GM12801 (cell line): Measurements from ENCODE around the gene SPTBN1.

Source experiments
- TF ChIP-seq, protein P1 (sequence below): IDR thresholded peaks from one replicate; pipeline ENCODE4 v1.5.1; 2011; ENCODE audit warnings: control low read depth; ENCODE audit not compliant: insufficient read length; ENCODE audit errors: extremely low read depth

SPTBN1 gene

DNA sequence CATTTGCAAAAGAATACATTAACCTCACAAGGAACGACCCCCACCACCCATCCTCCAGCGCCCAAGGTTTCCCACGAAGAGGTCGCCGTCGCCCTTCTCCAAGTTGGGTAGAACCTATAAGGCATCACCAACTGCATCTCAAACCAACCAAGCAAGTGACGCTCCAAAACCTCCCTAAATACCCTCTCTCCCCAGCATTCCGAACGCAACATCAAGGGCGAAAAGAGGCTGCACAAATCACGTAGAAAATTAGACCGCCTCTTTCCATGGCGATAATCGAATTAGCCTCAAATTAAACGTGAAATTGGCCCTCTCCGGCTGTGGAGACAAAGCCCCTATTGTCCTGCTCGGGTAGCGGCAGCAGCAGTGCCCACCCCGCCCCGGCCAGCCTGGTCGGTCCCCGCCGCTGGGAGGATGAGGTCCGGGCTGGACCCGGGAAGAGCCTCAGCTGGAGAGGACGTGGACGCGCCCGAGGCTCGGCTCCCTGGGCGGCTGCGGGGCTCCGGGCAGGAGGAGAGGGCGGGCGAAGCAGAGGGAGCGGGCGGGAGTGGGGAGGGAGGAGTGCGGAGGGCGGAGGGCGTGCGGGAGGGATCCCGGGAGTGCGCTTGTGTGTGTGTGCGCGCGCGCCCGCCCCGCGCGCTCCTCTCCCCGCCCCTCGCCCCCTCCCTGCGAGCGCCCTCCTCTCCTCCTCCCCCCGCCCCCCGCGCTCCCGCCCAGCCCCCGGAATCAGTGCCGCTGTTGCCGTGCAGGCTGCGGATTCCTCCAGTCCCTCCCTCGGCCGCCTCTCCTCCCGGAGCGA, at the start of gene SPTBN1:
Gene SPTBN1 (plus strand): TSS at position 765 of the 799 bp plus-strand sequence. CDS start 70,092 bp downstream, outside the sequence.
- TF ChIP-seq, protein P1, sequence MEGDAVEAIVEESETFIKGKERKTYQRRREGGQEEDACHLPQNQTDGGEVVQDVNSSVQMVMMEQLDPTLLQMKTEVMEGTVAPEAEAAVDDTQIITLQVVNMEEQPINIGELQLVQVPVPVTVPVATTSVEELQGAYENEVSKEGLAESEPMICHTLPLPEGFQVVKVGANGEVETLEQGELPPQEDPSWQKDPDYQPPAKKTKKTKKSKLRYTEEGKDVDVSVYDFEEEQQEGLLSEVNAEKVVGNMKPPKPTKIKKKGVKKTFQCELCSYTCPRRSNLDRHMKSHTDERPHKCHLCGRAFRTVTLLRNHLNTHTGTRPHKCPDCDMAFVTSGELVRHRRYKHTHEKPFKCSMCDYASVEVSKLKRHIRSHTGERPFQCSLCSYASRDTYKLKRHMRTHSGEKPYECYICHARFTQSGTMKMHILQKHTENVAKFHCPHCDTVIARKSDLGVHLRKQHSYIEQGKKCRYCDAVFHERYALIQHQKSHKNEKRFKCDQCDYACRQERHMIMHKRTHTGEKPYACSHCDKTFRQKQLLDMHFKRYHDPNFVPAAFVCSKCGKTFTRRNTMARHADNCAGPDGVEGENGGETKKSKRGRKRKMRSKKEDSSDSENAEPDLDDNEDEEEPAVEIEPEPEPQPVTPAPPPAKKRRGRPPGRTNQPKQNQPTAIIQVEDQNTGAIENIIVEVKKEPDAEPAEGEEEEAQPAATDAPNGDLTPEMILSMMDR = no peak

DNA sequence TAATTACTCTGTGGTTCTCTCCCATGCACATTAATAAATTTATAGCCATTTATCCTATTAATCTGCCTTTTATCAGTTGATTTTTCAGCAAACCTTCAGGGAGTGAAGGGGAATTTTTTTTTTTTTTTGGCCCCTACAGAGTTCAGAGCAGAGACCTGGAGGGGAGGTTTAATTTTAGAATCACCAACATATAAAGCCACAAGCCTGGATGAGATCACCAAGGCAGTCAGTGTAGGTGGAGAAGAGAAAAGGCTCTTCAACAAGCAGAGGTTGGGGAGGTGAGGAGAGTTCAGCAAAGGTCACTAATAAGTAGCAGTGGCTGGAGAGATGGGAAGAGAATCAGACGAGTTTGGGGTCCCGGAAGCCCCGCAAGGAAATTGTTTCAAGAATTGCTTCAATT, 48.4 kb upstream of the SPTBN1 start:
- TF ChIP-seq, protein P1 = no peak

DNA sequence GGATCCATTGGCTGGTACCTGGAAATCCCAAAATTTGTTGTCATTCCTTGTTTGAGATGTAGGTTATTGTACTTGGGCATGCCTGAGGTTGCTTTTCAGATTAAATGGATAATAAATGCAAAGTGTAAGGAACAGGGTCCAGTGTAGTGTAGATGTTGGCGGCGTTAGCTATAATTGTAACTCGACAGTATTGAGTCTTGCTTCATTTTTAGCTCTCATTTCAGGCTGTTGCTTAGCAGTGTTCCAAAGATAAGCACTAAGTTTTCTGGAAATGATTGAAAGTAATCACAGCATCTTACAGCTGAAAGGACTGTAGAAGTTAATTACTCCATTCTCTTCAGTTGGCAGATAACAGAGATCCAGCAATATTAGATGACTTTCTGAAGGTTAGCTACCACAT, 47.8 kb upstream of the SPTBN1 start:
- TF ChIP-seq, protein P1 = no peak

DNA sequence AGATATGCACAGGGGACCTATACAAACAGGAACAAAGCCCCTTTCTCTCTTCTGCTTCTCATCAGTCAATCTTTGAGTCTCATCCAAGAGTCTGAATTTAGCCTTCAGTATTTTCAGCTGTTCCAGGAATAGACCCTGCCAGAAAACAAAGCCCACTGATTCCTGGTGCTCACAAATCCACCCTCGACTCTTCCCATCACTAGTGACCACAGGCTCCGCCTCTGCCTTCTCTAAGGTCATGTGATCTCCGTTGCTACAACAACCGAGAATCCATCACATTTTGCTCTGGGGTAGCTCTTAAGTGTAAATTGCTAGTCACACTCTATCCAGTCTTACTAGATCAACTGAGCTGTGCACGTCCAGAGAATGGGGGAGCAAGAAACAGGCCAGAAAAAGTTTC, 46.4 kb upstream of the SPTBN1 start:
- TF ChIP-seq, protein P1 = no peak

DNA sequence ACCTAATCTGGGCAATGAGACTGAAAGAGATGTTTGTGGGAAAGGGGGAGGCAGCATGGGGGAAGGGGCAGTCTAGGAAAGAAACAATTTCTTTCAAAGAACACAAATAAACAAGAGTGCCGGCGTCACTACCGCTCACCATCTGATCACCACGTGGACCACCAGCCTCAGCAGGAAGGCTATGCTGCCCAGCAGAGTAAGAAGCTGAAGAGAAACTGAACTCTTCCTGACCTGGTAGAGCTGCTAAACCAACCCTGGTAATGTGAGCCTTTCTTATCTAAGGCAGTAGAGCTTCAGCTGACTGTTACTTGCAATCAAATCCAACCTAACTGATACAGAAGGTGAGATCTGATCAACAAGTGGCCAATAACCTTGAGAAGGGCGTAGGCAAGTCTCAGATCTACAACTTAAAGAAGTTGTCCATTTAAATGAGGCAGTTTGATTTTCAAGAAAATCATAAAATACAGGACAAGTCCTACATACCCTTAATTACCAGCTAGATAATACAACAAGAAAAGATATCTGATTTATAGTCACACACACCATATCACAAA, 44.2 kb upstream of the SPTBN1 start:
- TF ChIP-seq, protein P1 = no peak

DNA sequence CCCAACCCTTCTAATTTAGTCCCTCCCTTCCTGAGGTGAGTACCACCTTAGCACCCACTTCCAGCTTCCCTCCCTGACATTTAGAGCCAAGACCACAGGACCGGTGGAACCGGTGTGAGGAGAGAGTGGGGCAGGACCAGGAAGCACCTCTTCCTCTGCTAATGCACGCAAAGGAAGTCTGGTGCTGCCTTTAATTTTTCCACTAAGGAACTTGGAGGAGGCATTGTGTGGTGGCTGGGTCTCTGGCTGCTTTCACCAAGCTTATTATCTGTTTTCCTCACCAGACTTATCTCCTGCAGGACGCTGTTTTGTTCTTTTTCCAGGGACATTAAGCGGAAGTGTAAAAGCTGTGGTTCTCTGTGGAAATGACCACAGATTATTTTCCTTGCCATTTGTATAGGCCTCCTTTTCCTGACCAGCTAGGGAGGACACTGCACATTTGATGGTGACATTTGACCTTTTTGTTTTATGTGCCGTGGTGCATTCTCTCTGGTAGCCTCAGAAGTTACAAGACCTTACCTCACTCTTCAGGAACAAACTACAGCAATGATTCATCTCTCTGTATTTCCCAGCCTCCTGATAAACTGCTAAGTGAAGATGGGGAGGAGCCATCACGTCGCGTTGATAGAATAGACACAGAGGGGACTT, 39.8 kb upstream of the SPTBN1 start:
- TF ChIP-seq, protein P1 = no peak

DNA sequence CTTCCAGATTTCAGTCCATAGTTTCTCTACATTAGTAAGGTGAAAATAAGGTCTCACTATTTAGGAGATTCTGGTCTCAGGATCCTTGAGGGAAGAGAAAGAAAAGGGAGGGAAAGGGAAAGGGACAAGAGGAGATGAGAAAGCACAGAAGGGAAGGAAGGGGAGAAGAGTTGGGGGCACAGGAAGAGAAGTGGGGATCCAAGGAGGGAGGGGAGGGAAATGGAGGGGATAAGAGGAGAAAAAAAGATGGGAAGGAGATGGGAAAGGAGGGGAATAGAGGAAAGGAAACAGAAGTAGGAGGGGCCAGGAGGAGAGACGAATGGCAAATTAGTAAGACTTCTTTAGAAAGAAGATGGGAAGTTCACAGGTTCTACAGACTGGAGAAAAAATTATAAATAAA, 39.2 kb upstream of the SPTBN1 start:
- TF ChIP-seq, protein P1 = no peak
